ENCODE results near the gene DIRAS1.
"Not testable (repeated sequence)": the region's sequence is repeated elsewhere in the genome, so short reads cannot be mapped to it uniquely, and the experiment has no call there.

The DIRAS1 gene

GRCh38 chr19:2678044-2678671 is 43.0 kb downstream of the DIRAS1 start:
- CTCF ChIA-PET = interaction anchor here (0.6 kb wide), 1 partner anchor 107 kb away, joined by 3 read pairs; the partner anchor contains the start of gene THOP1
- no peak for TF ChIP-seq SP1 (IDR thresholded peaks at IDR 0.05)
- no peak for TF ChIP-seq FOXM1 (IDR thresholded peaks at IDR 0.05; ENCODE audit: borderline replicate concordance)
- no peak for TF ChIP-seq LEF1 (IDR thresholded peaks at IDR 0.05; ENCODE audit: borderline replicate concordance)
- no peak for TF ChIP-seq PKNOX1 (IDR thresholded peaks at IDR 0.05)
- TF ChIP-seq SUZ12 (IDR thresholded peaks at IDR 0.05) = no peak
- no peak for TF ChIP-seq BHLHE40 (IDR thresholded peaks at IDR 0.05; ENCODE audit: borderline replicate concordance)
- TF ChIP-seq ZNF384 (IDR thresholded peaks at IDR 0.05) = no peak
- TF ChIP-seq TARDBP (IDR thresholded peaks at IDR 0.05) = no peak
- TF ChIP-seq L3MBTL2 (conservative IDR thresholded peaks at IDR 0.05) = no peak
- TF ChIP-seq ELF4 (IDR thresholded peaks at IDR 0.05) = no peak
- no peak for TF ChIP-seq FOXA1 (IDR thresholded peaks at IDR 0.05)
- TF ChIP-seq FOXK2 (IDR thresholded peaks at IDR 0.05) = no peak
- TF ChIP-seq ARNT (IDR thresholded peaks at IDR 0.05) = no peak
- TF ChIP-seq CTBP1 (IDR thresholded peaks at IDR 0.05; ENCODE audit: borderline replicate concordance) = no peak
- no peak for DNase-seq (ENCODE audit: extremely low spot score)
- POLR2A ChIA-PET = no interaction called here

- no peak for TF ChIP-seq TARDBP (IDR thresholded peaks at IDR 0.05)
- TF ChIP-seq PKNOX1 (IDR thresholded peaks at IDR 0.05) = no peak
- no peak for TF ChIP-seq SP1 (IDR thresholded peaks at IDR 0.05)
- no peak for TF ChIP-seq LEF1 (IDR thresholded peaks at IDR 0.05; ENCODE audit: borderline replicate concordance)
- no peak for TF ChIP-seq SUZ12 (IDR thresholded peaks at IDR 0.05)
- TF ChIP-seq FOXA1 (IDR thresholded peaks at IDR 0.05) = no peak
- TF ChIP-seq BHLHE40 (IDR thresholded peaks at IDR 0.05; ENCODE audit: borderline replicate concordance) = no peak
- no peak for TF ChIP-seq ARNT (IDR thresholded peaks at IDR 0.05)
- TF ChIP-seq NFRKB (IDR thresholded peaks at IDR 0.05) = no peak
- no peak for TF ChIP-seq HDGF (IDR thresholded peaks at IDR 0.05; ENCODE audit: borderline replicate concordance)
- TF ChIP-seq ELF4 (IDR thresholded peaks at IDR 0.05) = no peak
- no peak for TF ChIP-seq L3MBTL2 (conservative IDR thresholded peaks at IDR 0.05)
- ChIA-PET POLR2A (no interaction called here), CTCF (no interaction called here)
- DNase-seq (ENCODE audit: extremely low spot score) = no peak
These were observed 44.3 kb downstream of the DIRAS1 start for GRCh38 chr19:2676823-2677222.

- CTCF ChIA-PET = no interaction called here
- POLR2A ChIA-PET = no interaction called here
- no peak for TF ChIP-seq FOXA1 (IDR thresholded peaks at IDR 0.05)
- no peak for TF ChIP-seq ARNT (IDR thresholded peaks at IDR 0.05)
- TF ChIP-seq SP1 (IDR thresholded peaks at IDR 0.05) = no peak
- no peak for TF ChIP-seq LEF1 (IDR thresholded peaks at IDR 0.05; ENCODE audit: borderline replicate concordance)
- no peak for TF ChIP-seq PKNOX1 (IDR thresholded peaks at IDR 0.05)
- no peak for TF ChIP-seq BHLHE40 (IDR thresholded peaks at IDR 0.05; ENCODE audit: borderline replicate concordance)
- TF ChIP-seq HDGF (IDR thresholded peaks at IDR 0.05; ENCODE audit: borderline replicate concordance) = no peak
- no peak for DNase-seq (ENCODE audit: extremely low spot score)
These were observed 45.3 kb downstream of the DIRAS1 start for GRCh38 chr19:2675892-2676291.

- ChIA-PET POLR2A (no interaction called here), CTCF (no interaction called here)
- no peak for DNase-seq (ENCODE audit: extremely low spot score)
- TF ChIP-seq HDGF (IDR thresholded peaks at IDR 0.05; ENCODE audit: borderline replicate concordance) (no peak), SP1 (IDR thresholded peaks at IDR 0.05) (no peak), TARDBP (IDR thresholded peaks at IDR 0.05) (no peak)
These were observed 51.0 kb downstream of the DIRAS1 start for GRCh38 chr19:2670217-2670616.

- ChIA-PET POLR2A (no interaction called here), CTCF (interaction anchor here (0.6 kb wide), 2 partner anchors 23 to 56 kb away, joined by 3 read pairs; no protein-coding TSS in a partner anchor)
- no peak for DNase-seq (ENCODE audit: extremely low spot score)
- no peak for TF ChIP-seq HDGF (IDR thresholded peaks at IDR 0.05; ENCODE audit: borderline replicate concordance)
- no peak for TF ChIP-seq ARNT (IDR thresholded peaks at IDR 0.05)
- TF ChIP-seq ELF4 (IDR thresholded peaks at IDR 0.05) = no peak
- TF ChIP-seq FOXA1 (IDR thresholded peaks at IDR 0.05) = no peak
- no peak for TF ChIP-seq TARDBP (IDR thresholded peaks at IDR 0.05)
- no peak for TF ChIP-seq CTBP1 (IDR thresholded peaks at IDR 0.05; ENCODE audit: borderline replicate concordance)
These were observed 52.9 kb downstream of the DIRAS1 start for GRCh38 chr19:2668175-2668763.

- POLR2A ChIA-PET; DNase-seq (ENCODE audit: extremely low spot score); CTCF ChIA-PET: not testable (repeated sequence)
These were observed 53.8 kb downstream of the DIRAS1 start for GRCh38 chr19:2667349-2667748.

- DNase-seq (ENCODE audit: extremely low spot score) = no peak
- TF ChIP-seq SP1 (IDR thresholded peaks at IDR 0.05) = no peak
- no peak for TF ChIP-seq TARDBP (IDR thresholded peaks at IDR 0.05)
- TF ChIP-seq ZNF384 (IDR thresholded peaks at IDR 0.05) = no peak
- TF ChIP-seq NFRKB (IDR thresholded peaks at IDR 0.05) = no peak
- no peak for TF ChIP-seq L3MBTL2 (conservative IDR thresholded peaks at IDR 0.05)
- TF ChIP-seq SUZ12 (IDR thresholded peaks at IDR 0.05) = no peak
- TF ChIP-seq HDGF (IDR thresholded peaks at IDR 0.05; ENCODE audit: borderline replicate concordance) = no peak
- ChIA-PET POLR2A (no interaction called here), CTCF (no interaction called here)
These were observed 54.7 kb downstream of the DIRAS1 start for GRCh38 chr19:2666344-2666994.
